Hepatocyte (in vitro differentiated cells): Measurements from ENCODE around the gene FAT1.

Source experiments
- EZH2 ChIP-seq: fragments of 200-600 bp; sonication (generic); IDR thresholded peaks from 2 replicates; pipeline ENCODE4 v1.6.1; 2016; ENCODE audit warnings: antibody characterized with exemption, mild to moderate bottlenecking, borderline replicate concordance
- TF ChIP-seq, protein P1 (sequence below): fragments of 200-600 bp; sonication (generic); IDR thresholded peaks from 2 replicates; pipeline ENCODE4 v1.5.1; 2016; ENCODE audit warnings: antibody characterized with exemption, mild to moderate bottlenecking; ENCODE audit not compliant: poor library complexity

DNA sequence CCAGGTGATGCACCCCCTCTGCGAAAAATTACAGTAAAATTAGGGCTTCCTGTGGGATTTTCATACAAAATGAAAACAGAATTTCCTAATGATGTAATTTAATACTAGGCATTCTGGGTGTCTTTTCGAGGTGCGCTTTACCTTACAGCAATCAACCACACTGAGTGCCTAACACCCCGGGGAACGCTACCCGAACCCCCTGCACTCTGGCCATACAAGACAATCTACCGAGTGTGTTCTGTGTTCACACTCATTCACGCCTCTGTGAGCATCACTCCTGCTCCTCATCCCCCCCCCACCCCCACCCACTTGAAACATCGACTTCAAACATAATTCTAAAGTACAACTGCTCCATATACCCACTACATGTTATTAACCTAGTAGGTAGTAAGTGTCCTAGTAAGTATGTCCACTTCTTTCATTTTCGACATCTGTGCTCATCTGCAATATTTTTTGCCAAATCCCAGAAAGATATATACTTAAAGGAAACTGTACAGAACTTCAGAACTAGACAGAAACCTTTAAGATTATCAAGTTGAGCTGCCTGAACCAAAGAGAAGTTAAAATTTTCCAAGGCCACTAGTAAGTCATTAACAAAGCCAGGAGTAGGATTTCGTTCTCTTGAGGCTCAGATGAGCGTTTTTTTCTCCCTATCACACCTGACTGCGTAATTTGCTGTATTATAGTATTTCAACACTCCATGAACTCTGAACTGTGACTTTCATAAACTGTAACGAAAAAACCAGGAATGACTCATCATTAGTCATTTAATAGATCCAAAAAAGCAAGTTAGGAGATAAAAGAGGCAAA, 80.0 kb downstream of the FAT1 start:
- TF ChIP-seq, protein P1, sequence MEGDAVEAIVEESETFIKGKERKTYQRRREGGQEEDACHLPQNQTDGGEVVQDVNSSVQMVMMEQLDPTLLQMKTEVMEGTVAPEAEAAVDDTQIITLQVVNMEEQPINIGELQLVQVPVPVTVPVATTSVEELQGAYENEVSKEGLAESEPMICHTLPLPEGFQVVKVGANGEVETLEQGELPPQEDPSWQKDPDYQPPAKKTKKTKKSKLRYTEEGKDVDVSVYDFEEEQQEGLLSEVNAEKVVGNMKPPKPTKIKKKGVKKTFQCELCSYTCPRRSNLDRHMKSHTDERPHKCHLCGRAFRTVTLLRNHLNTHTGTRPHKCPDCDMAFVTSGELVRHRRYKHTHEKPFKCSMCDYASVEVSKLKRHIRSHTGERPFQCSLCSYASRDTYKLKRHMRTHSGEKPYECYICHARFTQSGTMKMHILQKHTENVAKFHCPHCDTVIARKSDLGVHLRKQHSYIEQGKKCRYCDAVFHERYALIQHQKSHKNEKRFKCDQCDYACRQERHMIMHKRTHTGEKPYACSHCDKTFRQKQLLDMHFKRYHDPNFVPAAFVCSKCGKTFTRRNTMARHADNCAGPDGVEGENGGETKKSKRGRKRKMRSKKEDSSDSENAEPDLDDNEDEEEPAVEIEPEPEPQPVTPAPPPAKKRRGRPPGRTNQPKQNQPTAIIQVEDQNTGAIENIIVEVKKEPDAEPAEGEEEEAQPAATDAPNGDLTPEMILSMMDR = no peak
- TF ChIP-seq EZH2 = no peak
